ENCODE data around the gene GAPDH. TPM values are rescaled to one million over a fixed set of nuclear protein-coding genes. Genes with fewer than 3 reads are reported as not detected.
A peak's percentile ranks its signal among the peaks of the same experiment; 100 is the strongest.

Gene GAPDH
- total and polyA plus RNA-seq, 10 of the 15 experiments (the other 5 are each of a cell fraction or from before 2014, with no cell fraction given): 5,606 to 14,240 (median 9,400) TPM

DNA sequence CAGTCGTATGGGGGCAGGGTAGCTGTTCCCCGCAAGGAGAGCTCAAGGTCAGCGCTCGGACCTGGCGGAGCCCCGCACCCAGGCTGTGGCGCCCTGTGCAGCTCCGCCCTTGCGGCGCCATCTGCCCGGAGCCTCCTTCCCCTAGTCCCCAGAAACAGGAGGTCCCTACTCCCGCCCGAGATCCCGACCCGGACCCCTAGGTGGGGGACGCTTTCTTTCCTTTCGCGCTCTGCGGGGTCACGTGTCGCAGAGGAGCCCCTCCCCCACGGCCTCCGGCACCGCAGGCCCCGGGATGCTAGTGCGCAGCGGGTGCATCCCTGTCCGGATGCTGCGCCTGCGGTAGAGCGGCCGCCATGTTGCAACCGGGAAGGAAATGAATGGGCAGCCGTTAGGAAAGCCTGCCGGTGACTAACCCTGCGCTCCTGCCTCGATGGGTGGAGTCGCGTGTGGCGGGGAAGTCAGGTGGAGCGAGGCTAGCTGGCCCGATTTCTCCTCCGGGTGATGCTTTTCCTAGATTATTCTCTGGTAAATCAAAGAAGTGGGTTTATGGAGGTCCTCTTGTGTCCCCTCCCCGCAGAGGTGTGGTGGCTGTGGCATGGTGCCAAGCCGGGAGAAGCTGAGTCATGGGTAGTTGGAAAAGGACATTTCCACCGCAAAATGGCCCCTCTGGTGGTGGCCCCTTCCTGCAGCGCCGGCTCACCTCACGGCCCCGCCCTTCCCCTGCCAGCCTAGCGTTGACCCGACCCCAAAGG lies 804 bp downstream of the GAPDH start (continued):
- TF ChIP-seq MLLT1 (IDR thresholded peaks at IDR 0.05) (peak; percentile 86), CBFB (IDR thresholded peaks at IDR 0.05; ENCODE audit: low read depth) (peak; percentile 53; the same call in 1 of the 2 replicates), USF1 (IDR thresholded peaks at IDR 0.05; ENCODE audit: borderline replicate concordance, extremely low read length, insufficient read depth, low read depth, low read length) (peak; percentile 94), POLR2AphosphoS5 (IDR thresholded peaks at IDR 0.05; ENCODE audit: low read length) (peak; percentile 73), RFX5 (IDR thresholded peaks at IDR 0.05; ENCODE audit: low read depth, low read length) (no peak), RAD51 (IDR thresholded peaks at IDR 0.05) (peak; percentile 84), SP1 (IDR thresholded peaks at IDR 0.05; ENCODE audit: low read depth, low read length) (no peak), NBN (IDR thresholded peaks at IDR 0.05) (no peak), CHD1 (IDR thresholded peaks at IDR 0.05; ENCODE audit: low read depth, low read length) (peak; percentile 54; the same call in 1 of the 2 replicates), TAF1 (IDR thresholded peaks at IDR 0.05; ENCODE audit: borderline replicate concordance, low read depth, low read length) (peak; percentile 16; the same call in 1 of the 2 replicates), NR2F1 (conservative IDR thresholded peaks at IDR 0.05) (0 out of 2 replicates have a peak, but pooled peaks have one; percentile 7), IKZF1 (conservative IDR thresholded peaks at IDR 0.05) (peak; percentile 56; the same call in 1 of the 2 replicates), IKZF2 (IDR thresholded peaks at IDR 0.05) (peak; percentile 18 to 31; a peak in 2 of 4 replicates), BHLHE40 (IDR thresholded peaks at IDR 0.05; ENCODE audit: borderline replicate concordance in 1 of 2, low read depth in 2 of 2, low read length in 1 of 2) (peak; percentile 76 to 91), EED (IDR thresholded peaks at IDR 0.05; ENCODE audit: low read depth) (peak; percentile 55; the same call in 1 of the 2 replicates), SMAD5 (IDR thresholded peaks at IDR 0.05; ENCODE audit: low read depth) (no peak; the same call in 1 of the 2 replicates), HCFC1 (IDR thresholded peaks at IDR 0.05; ENCODE audit: low read length) (no peak), EGR1 (IDR thresholded peaks at IDR 0.05; ENCODE audit: borderline replicate concordance in 1 of 2, low read depth in 2 of 2, low read length in 2 of 2) (peak in 1 of 2 experiments; percentile 30; a peak in 1 of 3 replicates), POLR2A (IDR thresholded peaks at IDR 0.05; ENCODE audit: low read depth, low read length) (peak; percentile 71)
- TF ChIP-seq, protein P1, sequence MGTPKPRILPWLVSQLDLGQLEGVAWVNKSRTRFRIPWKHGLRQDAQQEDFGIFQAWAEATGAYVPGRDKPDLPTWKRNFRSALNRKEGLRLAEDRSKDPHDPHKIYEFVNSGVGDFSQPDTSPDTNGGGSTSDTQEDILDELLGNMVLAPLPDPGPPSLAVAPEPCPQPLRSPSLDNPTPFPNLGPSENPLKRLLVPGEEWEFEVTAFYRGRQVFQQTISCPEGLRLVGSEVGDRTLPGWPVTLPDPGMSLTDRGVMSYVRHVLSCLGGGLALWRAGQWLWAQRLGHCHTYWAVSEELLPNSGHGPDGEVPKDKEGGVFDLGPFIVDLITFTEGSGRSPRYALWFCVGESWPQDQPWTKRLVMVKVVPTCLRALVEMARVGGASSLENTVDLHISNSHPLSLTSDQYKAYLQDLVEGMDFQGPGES (IDR thresholded peaks at IDR 0.05): no peak
- TF ChIP-seq, protein P2, sequence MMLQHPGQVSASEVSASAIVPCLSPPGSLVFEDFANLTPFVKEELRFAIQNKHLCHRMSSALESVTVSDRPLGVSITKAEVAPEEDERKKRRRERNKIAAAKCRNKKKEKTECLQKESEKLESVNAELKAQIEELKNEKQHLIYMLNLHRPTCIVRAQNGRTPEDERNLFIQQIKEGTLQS (IDR thresholded peaks at IDR 0.05; ENCODE audit: borderline replicate concordance, extremely low read depth, low read depth, low read length): peak; percentile 68; the same call in 1 of the 2 replicates
- TF ChIP-seq, protein P3, sequence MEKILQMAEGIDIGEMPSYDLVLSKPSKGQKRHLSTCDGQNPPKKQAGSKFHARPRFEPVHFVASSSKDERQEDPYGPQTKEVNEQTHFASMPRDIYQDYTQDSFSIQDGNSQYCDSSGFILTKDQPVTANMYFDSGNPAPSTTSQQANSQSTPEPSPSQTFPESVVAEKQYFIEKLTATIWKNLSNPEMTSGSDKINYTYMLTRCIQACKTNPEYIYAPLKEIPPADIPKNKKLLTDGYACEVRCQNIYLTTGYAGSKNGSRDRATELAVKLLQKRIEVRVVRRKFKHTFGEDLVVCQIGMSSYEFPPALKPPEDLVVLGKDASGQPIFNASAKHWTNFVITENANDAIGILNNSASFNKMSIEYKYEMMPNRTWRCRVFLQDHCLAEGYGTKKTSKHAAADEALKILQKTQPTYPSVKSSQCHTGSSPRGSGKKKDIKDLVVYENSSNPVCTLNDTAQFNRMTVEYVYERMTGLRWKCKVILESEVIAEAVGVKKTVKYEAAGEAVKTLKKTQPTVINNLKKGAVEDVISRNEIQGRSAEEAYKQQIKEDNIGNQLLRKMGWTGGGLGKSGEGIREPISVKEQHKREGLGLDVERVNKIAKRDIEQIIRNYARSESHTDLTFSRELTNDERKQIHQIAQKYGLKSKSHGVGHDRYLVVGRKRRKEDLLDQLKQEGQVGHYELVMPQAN (conservative IDR thresholded peaks at IDR 0.05): peak; percentile 53; the same call in 1 of the 2 replicates
